A549 (cell line): ENCODE data around the gene CDC6.

ENCODE experiments used
- CHD2 ChIP-seq: fragments of 150-350 bp; IDR thresholded peaks from 2 replicates; pipeline ENCODE4 v1.6.1; 2014; ENCODE audit warnings: low read length; ENCODE audit not compliant: partially characterized antibody
- CTCF ChIP-seq: fragments of >200 bp; sonication (Bioruptor Twin); formaldehyde crosslinking; IDR thresholded peaks from 3 replicates; pipeline ENCODE4 v1.5.1; 2016
- ESRRA ChIP-seq: fragments of 150-350 bp; IDR thresholded peaks from 2 replicates; pipeline ENCODE4 v1.6.1; 2014; ENCODE audit warnings: mild to moderate bottlenecking, low read length, borderline replicate concordance
- HDAC2 ChIP-seq: fragments of 200-600 bp; sonication (generic); IDR thresholded peaks from 2 replicates; pipeline ENCODE4 v1.6.1; 2016
- JUN ChIP-seq, 2 experiments: fragments of >200 bp; sonication (Bioruptor Twin); formaldehyde crosslinking; IDR thresholded peaks; 2 replicates in 1 of 2; 3 replicates in 1 of 2; pipeline ENCODE4 v1.6.1; 2016 to 2017
- KDM1A ChIP-seq: fragments of 200-600 bp; sonication (generic); IDR thresholded peaks from 2 replicates; pipeline ENCODE4 v1.6.1; 2016; ENCODE audit warnings: low read depth, mild to moderate bottlenecking
- MAFK ChIP-seq: fragments of 450-650 bp; IDR thresholded peaks from 2 replicates; pipeline ENCODE4 v1.6.1; 2014; ENCODE audit not compliant: partially characterized antibody
- MAZ ChIP-seq: fragments of 150-350 bp; IDR thresholded peaks from 2 replicates; pipeline ENCODE4 v1.6.1; 2014; ENCODE audit warnings: antibody characterized with exemption, low read depth, low read length, borderline replicate concordance
- MYC ChIP-seq: IDR thresholded peaks from 2 replicates; pipeline ENCODE4 v1.6.1; 2012; ENCODE audit warnings: mild to moderate bottlenecking, inconsistent platforms, low read length, improper control_type of control experiment, borderline replicate concordance
- PHF8 ChIP-seq: fragments of 200-600 bp; sonication (generic); IDR thresholded peaks from 2 replicates; pipeline ENCODE4 v1.6.1; 2016; ENCODE audit warnings: low read depth, mild to moderate bottlenecking, antibody characterized with exemption, moderate library complexity, borderline replicate concordance
- POLR2A ChIP-seq: IDR thresholded peaks from 2 replicates; pipeline ENCODE4 v1.6.1; 2012; ENCODE audit warnings: mild to moderate bottlenecking, low read length
- RCOR1 ChIP-seq: fragments of 150-350 bp; IDR thresholded peaks from 2 replicates; pipeline ENCODE4 v1.6.1; 2014; ENCODE audit warnings: antibody characterized with exemption, low read length, low read depth
- TF ChIP-seq, protein P1 (sequence below): fragments of 200-600 bp; sonication (generic); IDR thresholded peaks from 2 replicates; pipeline ENCODE4 v1.6.1; 2016; ENCODE audit warnings: antibody characterized with exemption, mild to moderate bottlenecking, moderate library complexity

DNA sequence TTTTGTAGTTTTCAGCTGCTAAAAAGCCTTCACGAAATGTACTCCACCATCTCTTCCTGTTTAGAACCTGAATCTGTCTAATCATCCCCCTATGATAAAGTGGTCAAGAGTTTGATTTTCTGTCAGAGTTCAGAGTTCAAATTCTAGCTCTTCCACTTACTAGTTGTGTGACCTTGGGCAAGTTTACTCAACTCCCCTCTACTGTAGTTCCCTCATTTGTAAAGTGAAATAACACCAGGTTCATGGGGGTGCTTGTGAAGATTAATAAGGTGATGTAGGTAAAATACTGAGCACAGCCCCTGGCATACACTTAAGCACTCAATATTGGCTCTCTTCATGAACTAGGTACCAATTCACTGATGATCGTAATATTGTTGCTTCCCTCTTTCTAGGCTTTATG, 1.2 kb upstream of the CDC6 start:
- TF ChIP-seq HDAC2 (no peak), KDM1A (no peak), JUN (IDR thresholded peaks at IDR 0.05) (no peak), MYC (no peak), POLR2A (no peak), CTCF (no peak), MAFK (no peak), PHF8 (no peak), MAZ (no peak), RCOR1 (no peak), CHD2 (no peak), ESRRA (no peak)
- TF ChIP-seq, protein P1, sequence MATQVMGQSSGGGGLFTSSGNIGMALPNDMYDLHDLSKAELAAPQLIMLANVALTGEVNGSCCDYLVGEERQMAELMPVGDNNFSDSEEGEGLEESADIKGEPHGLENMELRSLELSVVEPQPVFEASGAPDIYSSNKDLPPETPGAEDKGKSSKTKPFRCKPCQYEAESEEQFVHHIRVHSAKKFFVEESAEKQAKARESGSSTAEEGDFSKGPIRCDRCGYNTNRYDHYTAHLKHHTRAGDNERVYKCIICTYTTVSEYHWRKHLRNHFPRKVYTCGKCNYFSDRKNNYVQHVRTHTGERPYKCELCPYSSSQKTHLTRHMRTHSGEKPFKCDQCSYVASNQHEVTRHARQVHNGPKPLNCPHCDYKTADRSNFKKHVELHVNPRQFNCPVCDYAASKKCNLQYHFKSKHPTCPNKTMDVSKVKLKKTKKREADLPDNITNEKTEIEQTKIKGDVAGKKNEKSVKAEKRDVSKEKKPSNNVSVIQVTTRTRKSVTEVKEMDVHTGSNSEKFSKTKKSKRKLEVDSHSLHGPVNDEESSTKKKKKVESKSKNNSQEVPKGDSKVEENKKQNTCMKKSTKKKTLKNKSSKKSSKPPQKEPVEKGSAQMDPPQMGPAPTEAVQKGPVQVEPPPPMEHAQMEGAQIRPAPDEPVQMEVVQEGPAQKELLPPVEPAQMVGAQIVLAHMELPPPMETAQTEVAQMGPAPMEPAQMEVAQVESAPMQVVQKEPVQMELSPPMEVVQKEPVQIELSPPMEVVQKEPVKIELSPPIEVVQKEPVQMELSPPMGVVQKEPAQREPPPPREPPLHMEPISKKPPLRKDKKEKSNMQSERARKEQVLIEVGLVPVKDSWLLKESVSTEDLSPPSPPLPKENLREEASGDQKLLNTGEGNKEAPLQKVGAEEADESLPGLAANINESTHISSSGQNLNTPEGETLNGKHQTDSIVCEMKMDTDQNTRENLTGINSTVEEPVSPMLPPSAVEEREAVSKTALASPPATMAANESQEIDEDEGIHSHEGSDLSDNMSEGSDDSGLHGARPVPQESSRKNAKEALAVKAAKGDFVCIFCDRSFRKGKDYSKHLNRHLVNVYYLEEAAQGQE, result no peak
